MCF 10A (cell line): ENCODE results near the gene SCN8A. TPM values are rescaled to one million over a fixed set of nuclear protein-coding genes. Genes with fewer than 3 reads are reported as not detected.

Experiments used
- BruUV-seq: library from RNA; stranded (reverse); fragments of 400-500 nt; replicated peaks from 2 replicates; lab custom pipeline; 2021; lab: Mats Ljungman, UMichigan
- CTCF ChIA-PET: fragments of 300-600 bp; sonication (Branson Sonifier 250); formaldehyde crosslinking; extraction: SDS; loops from one replicate; lab custom pipeline; 2021; ENCODE audit warnings: antibody characterized with exemption, inconsistent platforms; lab: Yijun Ruan, JAX
- POLR2A ChIA-PET: fragments of 300-600, 350-650 bp; sonication (Branson Sonifier 250); formaldehyde crosslinking; extraction: SDS; loops from one replicate; lab custom pipeline; 2020; ENCODE audit warnings: antibody characterized with exemption, inconsistent platforms; lab: Yijun Ruan, JAX
- DNase-seq: peaks from one replicate; pipeline ENCODE4 v3.0.0-alpha.2; 2018; ENCODE audit not compliant: unreplicated experiment
- H3K27ac Mint-ChIP-seq: one replicate; pipeline ENCODE4 v1.8.0; 2022; ENCODE audit warnings: mild to moderate bottlenecking, low read depth, mixed read lengths; ENCODE audit not compliant: unreplicated experiment
- H3K27me3 Mint-ChIP-seq: one replicate; pipeline ENCODE4 v1.8.0; 2022; ENCODE audit warnings: mixed read lengths; ENCODE audit not compliant: insufficient read depth, unreplicated experiment
- H3K36me3 Mint-ChIP-seq: one replicate; pipeline ENCODE4 v1.8.0; 2022; ENCODE audit warnings: mild to moderate bottlenecking, moderate library complexity, mixed read lengths; ENCODE audit not compliant: insufficient read depth, unreplicated experiment
- H3K4me1 Mint-ChIP-seq: one replicate; pipeline ENCODE4 v1.8.0; 2022; ENCODE audit warnings: mixed read lengths; ENCODE audit not compliant: insufficient read depth, unreplicated experiment
- H3K4me3 Mint-ChIP-seq: one replicate; pipeline ENCODE4 v1.8.0; 2022; ENCODE audit warnings: mild to moderate bottlenecking, moderate library complexity, mixed read lengths; ENCODE audit not compliant: unreplicated experiment
- H3K9me3 Mint-ChIP-seq: one replicate; pipeline ENCODE4 v1.8.0; 2022; ENCODE audit warnings: mixed read lengths; ENCODE audit not compliant: unreplicated experiment
- intact Hi-C: fragments of 100-400 bp; cut with micrococcal nuclease; formaldehyde crosslinking; loops from 2 replicates; pipeline ENCODE4 v1.14.1; 2022
- total RNA-seq: library from RNA; stranded (reverse); gene quantifications from 2 replicates; pipeline ENCODE4 v1.2.3, GENCODE V29; 2022
- TF ChIP-seq, protein P1 (sequence below): fragments of 200-600 bp; IDR thresholded peaks from one replicate; pipeline ENCODE4 v1.8.0; 2022; ENCODE audit warnings: antibody characterized with exemption, mild to moderate bottlenecking; ENCODE audit not compliant: unreplicated experiment

SCN8A gene
- total RNA-seq, 1 experiment from 2014 or later: 0.70 TPM

DNA sequence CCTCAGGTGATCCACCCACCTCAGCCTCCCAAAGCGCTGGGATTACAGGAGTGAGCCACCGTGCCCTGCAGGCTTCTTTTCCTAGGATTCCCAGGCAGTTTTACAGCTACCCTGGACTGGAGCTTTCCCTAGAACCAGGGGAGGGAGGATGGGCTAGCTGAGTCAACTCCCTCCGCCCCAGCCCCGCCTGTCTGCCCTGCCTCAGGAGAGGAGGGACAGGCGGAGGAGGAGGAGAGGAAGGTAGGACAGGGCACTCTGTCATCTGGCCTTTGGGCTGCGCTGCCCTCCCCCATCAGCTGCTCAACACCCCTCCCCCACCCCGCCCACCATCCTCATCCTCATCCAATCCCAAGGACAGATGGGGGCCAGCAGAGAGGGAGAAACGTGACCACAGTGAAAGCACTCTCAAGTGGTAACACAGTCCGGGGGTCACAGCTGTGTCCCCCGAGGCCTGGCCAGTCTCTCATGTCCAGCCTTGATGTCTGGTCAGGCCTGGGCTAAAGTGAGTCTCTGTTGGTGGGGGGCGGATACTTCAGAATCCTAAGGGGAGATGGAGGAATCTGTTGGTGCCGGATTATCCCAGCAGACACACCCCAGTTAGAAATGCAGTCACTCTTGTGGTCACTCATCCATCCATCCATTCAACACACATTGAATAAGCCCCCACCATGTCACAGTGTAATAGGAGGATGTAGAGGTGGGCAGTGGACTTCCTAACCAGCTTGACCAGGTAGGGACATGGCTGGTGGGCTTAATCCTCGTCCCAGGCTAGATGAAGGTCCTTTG is 245.2 kb downstream of the SCN8A start:
- Mint-ChIP-seq H3K36me3 (no peaks in the 10 kb centered on the region), H3K27ac (no peak overlapping the region), H3K4me3 (no peak overlapping the region), H3K4me1 (no peaks in the 10 kb centered on the region), H3K27me3 (peaks cover 67% of the 10 kb centered on the region), H3K9me3 (peaks cover 7% of the 10 kb centered on the region)
- POLR2A ChIA-PET: no interaction called here
- peak; percentile 33 for DNase-seq
- TF ChIP-seq, protein P1, sequence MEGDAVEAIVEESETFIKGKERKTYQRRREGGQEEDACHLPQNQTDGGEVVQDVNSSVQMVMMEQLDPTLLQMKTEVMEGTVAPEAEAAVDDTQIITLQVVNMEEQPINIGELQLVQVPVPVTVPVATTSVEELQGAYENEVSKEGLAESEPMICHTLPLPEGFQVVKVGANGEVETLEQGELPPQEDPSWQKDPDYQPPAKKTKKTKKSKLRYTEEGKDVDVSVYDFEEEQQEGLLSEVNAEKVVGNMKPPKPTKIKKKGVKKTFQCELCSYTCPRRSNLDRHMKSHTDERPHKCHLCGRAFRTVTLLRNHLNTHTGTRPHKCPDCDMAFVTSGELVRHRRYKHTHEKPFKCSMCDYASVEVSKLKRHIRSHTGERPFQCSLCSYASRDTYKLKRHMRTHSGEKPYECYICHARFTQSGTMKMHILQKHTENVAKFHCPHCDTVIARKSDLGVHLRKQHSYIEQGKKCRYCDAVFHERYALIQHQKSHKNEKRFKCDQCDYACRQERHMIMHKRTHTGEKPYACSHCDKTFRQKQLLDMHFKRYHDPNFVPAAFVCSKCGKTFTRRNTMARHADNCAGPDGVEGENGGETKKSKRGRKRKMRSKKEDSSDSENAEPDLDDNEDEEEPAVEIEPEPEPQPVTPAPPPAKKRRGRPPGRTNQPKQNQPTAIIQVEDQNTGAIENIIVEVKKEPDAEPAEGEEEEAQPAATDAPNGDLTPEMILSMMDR: no peak
- CTCF ChIA-PET: interaction anchor here (0.5 to 1.1 kb wide), 2 partner anchors 12 to 419 kb away, joined by 5 read pairs; no protein-coding TSS in a partner anchor
- intact Hi-C loops: no loop called here
- no TSS peak for BruUV-seq

DNA sequence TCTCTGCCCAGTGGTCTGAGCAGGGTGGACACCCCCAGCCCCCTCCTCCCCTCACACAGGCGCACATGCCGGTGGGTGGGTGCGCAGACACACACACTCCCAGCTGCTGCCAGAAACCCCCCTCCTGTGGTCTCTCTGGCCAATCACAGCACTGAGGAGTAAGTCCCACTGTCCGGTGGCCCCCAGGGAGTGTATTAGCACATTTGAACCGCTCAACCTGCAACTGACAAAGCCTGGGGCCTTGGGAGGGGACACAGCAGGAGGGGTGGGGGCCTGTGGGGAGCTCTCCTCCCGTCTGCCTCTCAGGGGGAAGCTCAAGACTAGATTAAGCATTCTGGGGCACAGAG is 245.8 kb downstream of the SCN8A start:
- no peak overlapping the region for H3K27ac Mint-ChIP-seq
- CTCF ChIA-PET: interaction anchor here (0.5 kb wide), 1 partner anchor 420 kb away, joined by 5 read pairs; no protein-coding TSS in a partner anchor
- TF ChIP-seq, protein P1: no peak
- H3K4me3 Mint-ChIP-seq: no peak overlapping the region
- BruUV-seq: no TSS peak
- H3K36me3 Mint-ChIP-seq: no peaks in the 10 kb centered on the region
- no peak for DNase-seq
- H3K4me1 Mint-ChIP-seq: no peaks in the 10 kb centered on the region
- peaks cover 7% of the 10 kb centered on the region for H3K9me3 Mint-ChIP-seq
- intact Hi-C loops: no loop called here
- H3K27me3 Mint-ChIP-seq: peaks cover 66% of the 10 kb centered on the region
- POLR2A ChIA-PET: no interaction called here

DNA sequence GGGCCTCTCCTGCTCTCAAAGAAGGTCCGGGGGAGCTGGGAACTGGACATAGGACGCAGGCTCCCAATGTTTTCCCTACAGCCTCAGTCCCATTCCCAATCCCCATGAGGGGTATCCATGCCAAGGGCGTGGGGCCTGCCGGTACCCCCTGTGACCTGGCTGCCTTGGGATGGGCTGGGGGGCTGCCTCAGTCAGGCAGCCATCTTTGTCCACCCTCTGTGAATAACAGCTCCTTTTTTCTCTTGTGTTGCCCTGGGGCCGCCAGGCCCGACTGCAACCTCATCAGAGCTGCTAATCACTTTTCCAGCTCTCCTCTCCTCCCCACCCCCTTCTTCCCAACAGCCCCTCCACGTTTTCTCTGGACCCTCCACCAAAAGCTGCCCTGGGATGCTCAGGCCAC is 246.3 kb downstream of the SCN8A start:
- H3K27ac Mint-ChIP-seq: no peak overlapping the region
- no peak for DNase-seq
- TF ChIP-seq, protein P1: no peak
- H3K9me3 Mint-ChIP-seq: peaks cover 7% of the 10 kb centered on the region
- no TSS peak for BruUV-seq
- H3K4me1 Mint-ChIP-seq: no peaks in the 10 kb centered on the region
- POLR2A ChIA-PET: no interaction called here
- H3K36me3 Mint-ChIP-seq: no peaks in the 10 kb centered on the region
- H3K27me3 Mint-ChIP-seq: peaks cover 66% of the 10 kb centered on the region
- CTCF ChIA-PET: interaction anchor here (0.5 kb wide), 2 partner anchors 84 to 420 kb away, joined by 3 to 5 read pairs; no protein-coding TSS in a partner anchor
- H3K4me3 Mint-ChIP-seq: no peak overlapping the region
- intact Hi-C loops: no loop called here

DNA sequence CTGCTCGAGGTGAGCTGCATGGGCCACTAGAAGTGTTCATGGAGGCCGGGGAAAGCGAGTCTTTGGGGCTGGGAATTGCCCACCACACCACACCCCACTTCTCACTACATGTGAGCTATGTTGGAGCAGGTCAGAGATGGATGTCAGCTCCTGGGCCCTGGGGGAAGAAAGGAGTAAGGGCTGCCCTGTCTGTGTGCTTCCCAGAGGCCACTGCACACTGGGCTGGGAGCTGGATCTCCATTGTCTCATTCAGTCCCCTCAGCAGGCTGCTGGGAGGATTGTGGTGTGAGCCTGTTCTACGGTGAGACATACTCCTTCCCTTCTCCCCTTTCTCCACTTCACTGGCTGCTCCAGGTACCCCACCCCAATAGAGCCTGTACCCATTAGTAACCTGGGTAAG is 247.0 kb downstream of the SCN8A start:
- TF ChIP-seq, protein P1: no peak
- Mint-ChIP-seq H3K27ac (no peak overlapping the region), H3K4me1 (no peaks in the 10 kb centered on the region), H3K4me3 (no peak overlapping the region), H3K27me3 (peaks cover 66% of the 10 kb centered on the region), H3K9me3 (peaks cover 7% of the 10 kb centered on the region), H3K36me3 (no peaks in the 10 kb centered on the region)
- ChIA-PET POLR2A (no interaction called here), CTCF (interaction anchor here (0.5 to 0.8 kb wide), 2 partner anchors 14 to 83 kb away, joined by 3 read pairs; no protein-coding TSS in a partner anchor)
- no TSS peak for BruUV-seq
- intact Hi-C loops: no loop called here
- no peak for DNase-seq
